B cell (primary cell): ENCODE measurements around the gene CNOT6. TPM values are rescaled to one million over a fixed set of nuclear protein-coding genes. Genes with fewer than 3 reads are reported as not detected.

Experiments
- ATAC-seq: fragments of 200-7000 bp; cut with Tn5 transposase; one replicate; pipeline ENCODE4 v1.10.0; 2021; ENCODE audit warnings: low read depth, mild to moderate bottlenecking, moderate number of reproducible peaks, moderate library complexity
- CTCF ChIA-PET: fragments of 350-600 bp; sonication (Branson Sonifier 250); formaldehyde crosslinking; loops from one replicate; lab custom pipeline; 2021; ENCODE audit warnings: antibody characterized with exemption, inconsistent platforms; lab: Charles Lee
- POLR2A ChIA-PET: fragments of 350-600 bp; sonication (Branson Sonifier 250); formaldehyde crosslinking; loops from one replicate; lab custom pipeline; 2021; ENCODE audit warnings: antibody characterized with exemption; lab: Charles Lee
- DNase-seq: peaks from one replicate; pipeline ENCODE4 v3.0.0; 2013
- H2AFZ ChIP-seq: 2 replicates; pipeline ENCODE4 v1.6.1; 2012; ENCODE audit warnings: mild to moderate bottlenecking, low read depth, low read length; ENCODE audit not compliant: insufficient read depth, poor library complexity, severe bottlenecking
- H3K27ac ChIP-seq, 2 donors: 1 replicate in 1 of 2; 2 replicates in 1 of 2; pipeline ENCODE4 v1.5.1; 2012 to 2013; ENCODE audit warnings: low read length in 2 of 2, mild to moderate bottlenecking in 2 of 2, moderate library complexity in 1 of 2
- H3K27me3 ChIP-seq, 4 experiments: fragments of 200-600 bp in 1 of 4; sonication (generic) in 1 of 4; replicated peaks in 1 of 4; 1 replicate in 2 of 4; 2 replicates in 2 of 4; pipeline versions ENCODE4 v1.6.1 to v1.7.0; 2013 to 2016; ENCODE audit warnings: low read length in 3 of 4, mild to moderate bottlenecking in 2 of 4, mixed read lengths in 1 of 4, moderate library complexity in 1 of 4; ENCODE audit not compliant: insufficient read depth in 4 of 4, control insufficient read depth in 3 of 4; ENCODE audit errors: control extremely low read depth in 1 of 4
- H3K36me3 ChIP-seq, 2 experiments: replicated peaks in 1 of 2; 1 replicate in 1 of 2; 2 replicates in 1 of 2; pipeline versions ENCODE4 v1.6.1 to v1.7.1; 2013; ENCODE audit warnings: low read length in 1 of 2; ENCODE audit not compliant: insufficient read depth in 2 of 2, control insufficient read depth in 1 of 2; ENCODE audit errors: control extremely low read depth in 1 of 2, extremely low read depth in 1 of 2
- H3K4me1 ChIP-seq, 2 donors: fragments of 200-600 bp in 1 of 2; sonication (generic) in 1 of 2; 1 replicate in 1 of 2; 2 replicates in 1 of 2; pipeline versions ENCODE4 v1.5.1 to v1.6.1; 2013 to 2017; ENCODE audit warnings: low read length in 2 of 2; ENCODE audit not compliant: control insufficient read depth in 2 of 2, insufficient read depth in 2 of 2
- H3K4me2 ChIP-seq: replicated peaks from 2 replicates; pipeline ENCODE3; 2012; ENCODE audit warnings: mild to moderate bottlenecking, low read depth, low read length; ENCODE audit not compliant: poor library complexity, severe bottlenecking
- H3K4me3 ChIP-seq, 5 experiments: fragments of 200-600 bp in 1 of 5; sonication (generic) in 1 of 5; 1 replicate in 3 of 5; 2 replicates in 2 of 5; pipeline versions ENCODE4 v1.5.1 to v1.7.0; 2011 to 2016; ENCODE audit warnings: low read length in 4 of 5, mild to moderate bottlenecking in 4 of 5, low read depth in 2 of 5, control low read depth in 1 of 5, moderate library complexity in 1 of 5; ENCODE audit not compliant: insufficient read depth in 1 of 5; ENCODE audit errors: control extremely low read depth in 1 of 5, extremely low read depth in 1 of 5
- H3K79me2 ChIP-seq: fragments of 200-600 bp; sonication (generic); one replicate; pipeline ENCODE4 v1.6.0; 2016; ENCODE audit warnings: low read length; ENCODE audit not compliant: control insufficient read depth, insufficient read depth
- H3K9ac ChIP-seq: fragments of 200-600 bp; sonication (generic); 2 replicates; pipeline ENCODE4 v1.6.1; 2017; ENCODE audit warnings: mild to moderate bottlenecking, low read length, moderate library complexity
- H3K9me3 ChIP-seq, 3 donors: one replicate each; pipeline versions ENCODE4 v1.6.1 to v1.7.1; 2013; ENCODE audit warnings: low read length in 2 of 3; ENCODE audit not compliant: control insufficient read depth in 2 of 3, insufficient read depth in 1 of 3; ENCODE audit errors: control extremely low read depth in 1 of 3
- H4K20me1 ChIP-seq: 2 replicates; pipeline ENCODE4 v1.6.0; 2012; ENCODE audit warnings: mild to moderate bottlenecking, low read length; ENCODE audit not compliant: insufficient read depth, control insufficient read depth, poor library complexity, severe bottlenecking
- H3K27ac Mint-ChIP-seq: one replicate; pipeline ENCODE4 v1.8.0; 2021; ENCODE audit warnings: mixed read lengths
- H3K27me3 Mint-ChIP-seq: one replicate; pipeline ENCODE4 v1.8.0; 2021; ENCODE audit warnings: mixed read lengths
- H3K4me1 Mint-ChIP-seq: one replicate; pipeline ENCODE4 v1.8.0; 2021; ENCODE audit warnings: mixed read lengths
- H3K4me3 Mint-ChIP-seq: one replicate; pipeline ENCODE4 v1.8.0; 2021; ENCODE audit warnings: mixed read lengths
- H3K9me3 Mint-ChIP-seq: one replicate; pipeline ENCODE4 v1.8.0; 2022; ENCODE audit warnings: mixed read lengths; ENCODE audit not compliant: insufficient read depth
- CTCF ChIP-seq: fragments of 200-600 bp; IDR thresholded peaks from one replicate; pipeline ENCODE4 v1.8.0; 2022; ENCODE audit warnings: antibody characterized with exemption, mild to moderate bottlenecking
- EZH2 ChIP-seq: IDR thresholded peaks from 2 replicates; pipeline ENCODE4 v1.6.1; 2012; ENCODE audit warnings: borderline replicate concordance, low read depth, mild to moderate bottlenecking, moderate library complexity, low read length; ENCODE audit not compliant: insufficient read depth, poor library complexity, severe bottlenecking
- WGBS: methylation state at CpG from one replicate; pipeline ENCODE4 v1.1.5; 2013; ENCODE audit warnings: missing lambda C conversion rate; ENCODE audit not compliant: insufficient coverage; 5-methylcytosine and 5-hydroxymethylcytosine counted together
- intact Hi-C: fragments of 100-400 bp; cut with micrococcal nuclease; formaldehyde crosslinking; loops from one replicate; pipeline ENCODE4 v1.10.0; 2022
- polyA plus RNA-seq: library from polyadenylated mRNA; depleted of rRNA; stranded (reverse); fragments of >200 nt; gene quantifications from 2 replicates; pipeline ENCODE4 v1.2.3, GENCODE V29; 2012
- total RNA-seq, 2 donors: library from RNA; stranded (reverse); fragments of 120-200 nt in 1 of 2; gene quantifications; 1 replicate in 1 of 2; 2 replicates in 1 of 2; pipeline versions ENCODE4 v1.2.3 to v1.2.4, GENCODE V29; 2013 to 2022

CNOT6 gene
- total and polyA plus RNA-seq, 2 donors (not counting 1 experiment from before 2014, with no cell fraction given): 4.3 to 31.1 TPM

GRCh38 chr5:180625791-180626660, 131.8 kb downstream of the CNOT6 start:
- Histone ChIP-seq H3K79me2 (no peaks in the 10 kb centered on the region), H3K9ac (no peak overlapping the region), H3K36me3 (no peaks in the 10 kb centered on the region), H2AFZ (no peak overlapping the region), H4K20me1 (no peaks in the 10 kb centered on the region), H3K4me2 (no peak overlapping the region), H3K4me3 (no peak overlapping the region), H3K4me1 (no peaks in the 10 kb centered on the region), H3K9me3 (peaks cover 0 to 2% (median 0%) of the 10 kb centered on the region in 3 donors), H3K27me3 (no peaks in the 10 kb centered on the region), H3K27ac (no peak overlapping the region)
- H3K4me1 Mint-ChIP-seq: peaks cover 2% of the 10 kb centered on the region
- WGBS: 84% methylated on average over 22 of the region's 25 CpGs
- CTCF ChIA-PET: no interaction called here
- intact Hi-C loops: no loop called here
- H3K9me3 Mint-ChIP-seq: no peaks in the 10 kb centered on the region
- ATAC-seq: no peak
- no peak overlapping the region for H3K27ac Mint-ChIP-seq
- POLR2A ChIA-PET: no interaction called here
- DNase-seq: no peak
- H3K27me3 Mint-ChIP-seq: no peaks in the 10 kb centered on the region
- TF ChIP-seq EZH2 (no peak), CTCF (no peak)
- H3K4me3 Mint-ChIP-seq: no peak overlapping the region

GRCh38 chr5:180626661-180627385, 132.6 kb downstream of the CNOT6 start:
- Mint-ChIP-seq H3K9me3 (no peaks in the 10 kb centered on the region), H3K27ac (no peak overlapping the region), H3K4me3 (no peak overlapping the region), H3K27me3 (no peaks in the 10 kb centered on the region), H3K4me1 (peaks cover 2% of the 10 kb centered on the region)
- H2AFZ ChIP-seq: no peak overlapping the region
- ATAC-seq (no peak), DNase-seq (no peak)
- intact Hi-C loops: no loop called here
- no peaks in the 10 kb centered on the region for H3K79me2 ChIP-seq
- no peak overlapping the region for H3K9ac ChIP-seq
- ChIA-PET POLR2A (no interaction called here), CTCF (no interaction called here)
- no peaks in the 10 kb centered on the region for H4K20me1 ChIP-seq
- no peak for TF ChIP-seq CTCF
- TF ChIP-seq EZH2: no peak
- no peak overlapping the region for H3K4me3 ChIP-seq
- H3K4me2 ChIP-seq: no peak overlapping the region
- H3K4me1 ChIP-seq: no peaks in the 10 kb centered on the region
- 70% methylated on average over 15 of the region's 15 CpGs for WGBS
- no peaks in the 10 kb centered on the region for H3K36me3 ChIP-seq
- H3K27me3 ChIP-seq: no peaks in the 10 kb centered on the region
- no peak overlapping the region for H3K27ac ChIP-seq
- no peaks in the 10 kb centered on the region for H3K9me3 ChIP-seq
